Measurements from ENCODE around the gene PDE8B. TPM values are rescaled to one million over a fixed set of nuclear protein-coding genes. Genes with fewer than 3 reads are reported as not detected.

Gene PDE8B
- total RNA-seq, 1 donor from 2014 or later: 0.12 TPM

GRCh38 chr5:77316871-77317661 is 106.6 kb downstream of the PDE8B start:
- no peak for DNase-seq (ENCODE audit: extremely low read depth, low read depth, low spot score)

GRCh38 chr5:77318060-77318459 is 107.6 kb downstream of the PDE8B start:
- DNase-seq (ENCODE audit: extremely low read depth, low read depth, low spot score): no peak

- DNase-seq (ENCODE audit: extremely low read depth, low read depth, low spot score): no peak
These were observed 108.8 kb downstream of the PDE8B start for GRCh38 chr5:77319117-77319804.

- no peak for DNase-seq (ENCODE audit: extremely low read depth, low read depth, low spot score)
These were observed 111.4 kb downstream of the PDE8B start for GRCh38 chr5:77321793-77322394.

- no peak for DNase-seq (ENCODE audit: extremely low read depth, low read depth, low spot score)
These were observed 111.9 kb downstream of the PDE8B start for GRCh38 chr5:77322406-77322805.

- DNase-seq (ENCODE audit: extremely low read depth, low read depth, low spot score): no peak
These were observed 115.6 kb downstream of the PDE8B start for GRCh38 chr5:77325921-77326541.

- no peak for DNase-seq (ENCODE audit: extremely low read depth, low read depth, low spot score)
These were observed 116.7 kb downstream of the PDE8B start for GRCh38 chr5:77326986-77327734.

GRCh38 chr5:77328930-77329647 is 118.6 kb downstream of the PDE8B start:
- DNase-seq (ENCODE audit: extremely low read depth, low read depth, low spot score): no peak

GRCh38 chr5:77329664-77330430 is 119.4 kb downstream of the PDE8B start:
- no peak for DNase-seq (ENCODE audit: extremely low read depth, low read depth, low spot score)

- DNase-seq (ENCODE audit: extremely low read depth, low read depth, low spot score): no peak
These were observed 122.6 kb downstream of the PDE8B start for GRCh38 chr5:77333036-77333435.

- no peak for DNase-seq (ENCODE audit: extremely low read depth, low read depth, low spot score)
These were observed 123.1 kb downstream of the PDE8B start for GRCh38 chr5:77333451-77334123.

- no peak for DNase-seq (ENCODE audit: extremely low read depth, low read depth, low spot score)
These were observed 126.8 kb downstream of the PDE8B start for GRCh38 chr5:77337246-77337645.

- no peak for DNase-seq (ENCODE audit: extremely low read depth, low read depth, low spot score)
These were observed 127.2 kb downstream of the PDE8B start for GRCh38 chr5:77337686-77338085.

- DNase-seq (ENCODE audit: extremely low read depth, low read depth, low spot score): no peak
These were observed 128.9 kb downstream of the PDE8B start for GRCh38 chr5:77339337-77339890.

- no peak for DNase-seq (ENCODE audit: extremely low read depth, low read depth, low spot score)
These were observed 132.7 kb downstream of the PDE8B start for GRCh38 chr5:77343165-77343564.

GRCh38 chr5:77347435-77348098 is 137.1 kb downstream of the PDE8B start:
- no peak for DNase-seq (ENCODE audit: extremely low read depth, low read depth, low spot score)

GRCh38 chr5:77353251-77353650 is 142.8 kb downstream of the PDE8B start:
- DNase-seq (ENCODE audit: extremely low read depth, low read depth, low spot score): no peak

GRCh38 chr5:77354454-77354853 is 144.0 kb downstream of the PDE8B start:
- DNase-seq (ENCODE audit: extremely low read depth, low read depth, low spot score): no peak
